Smooth muscle cell of the coronary artery (primary cell): ENCODE measurements around the gene PAGE3. TPM values are rescaled to one million over a fixed set of nuclear protein-coding genes. Genes with fewer than 3 reads are reported as not detected.

Source experiments
- total RNA-seq: library from RNA; depleted of rRNA; stranded (reverse); fragments of >200 nt; gene quantifications from 2 replicates; pipeline ENCODE4 v1.2.3, GENCODE V29; 2014; ENCODE audit warnings: low replicate concordance

The PAGE3 gene
- not detected in 2 replicates for total RNA-seq

GRCh38 chrX:55264816-55265215 is at the start of gene PAGE3:
Gene PAGE3 (minus strand): TSS chrX:55264916. CDS start chrX:55263903, 1,013 bp downstream.

GRCh38 chrX:55220119-55220794 is 44.5 kb downstream of the PAGE3 start, which contains the start of gene PAGE5:
Gene PAGE5 (plus strand): TSS chrX:55220346. CDS start chrX:55221383, 1,037 bp downstream.

Other genes with a start within 250 kb of the PAGE3 start
- not detected in 2 replicates for gene ALAS2, start 233.9 kb downstream of the PAGE3 start, total RNA-seq
- not detected in 2 replicates for gene PAGE2B, start 189.9 kb downstream of the PAGE3 start, total RNA-seq
- gene PAGE2, start 175.9 kb downstream of the PAGE3 start, total RNA-seq = not detected in 2 replicates
- not detected in 2 replicates for gene PAGE5, start 44.6 kb downstream of the PAGE3 start, total RNA-seq
- 19.8 and 45.4 TPM in 2 replicates for gene MAGEH1, start 187.2 kb upstream of the PAGE3 start, total RNA-seq
- gene USP51, start 224.9 kb upstream of the PAGE3 start, total RNA-seq = 0.30 and 2.5 TPM in 2 replicates